Psoas muscle (tissue), 8 donors: ENCODE measurements around the gene ATP9B. TPM values are rescaled to one million over a fixed set of nuclear protein-coding genes. Genes with fewer than 3 reads are reported as not detected.
A peak's percentile ranks its signal among the peaks of the same experiment; 100 is the strongest.
"Not testable (repeated sequence)": the region's sequence is repeated elsewhere in the genome, so short reads cannot be mapped to it uniquely, and the experiment has no call there.

ENCODE experiments used
- ATAC-seq, 4 donors: fragments of 200-7000 bp; cut with Tn5 transposase; one replicate each; pipeline ENCODE4 v1.9.1; 2020; ENCODE audit warnings: moderate library complexity in 3 of 4, mild to moderate bottlenecking in 2 of 4
- DNase-seq, 2 donors: peaks; one replicate each; pipeline ENCODE4 v3.0.0-alpha.2; 2020
- H3K27ac ChIP-seq: fragments of 200-600 bp; one replicate; pipeline ENCODE4 v1.8.0; 2022
- H3K27me3 ChIP-seq, 3 donors: fragments of 200-600 bp in 1 of 3; one replicate each; pipeline versions ENCODE4 v1.6.1 to v1.8.0; 2013 to 2022; ENCODE audit warnings: low read length in 2 of 3, mild to moderate bottlenecking in 2 of 3, moderate library complexity in 1 of 3; ENCODE audit not compliant: insufficient read depth in 3 of 3
- H3K36me3 ChIP-seq, 2 donors: fragments of 200-600 bp in 1 of 2; one replicate each; pipeline versions ENCODE4 v1.6.1 to v1.8.0; 2013 to 2022; ENCODE audit warnings: low read depth in 1 of 2, mild to moderate bottlenecking in 1 of 2, moderate library complexity in 1 of 2; ENCODE audit not compliant: insufficient read depth in 1 of 2
- H3K4me1 ChIP-seq: fragments of 200-600 bp; one replicate; pipeline ENCODE4 v1.8.0; 2022
- H3K4me3 ChIP-seq: fragments of 200-600 bp; one replicate; pipeline ENCODE4 v1.8.0; 2022; ENCODE audit warnings: mild to moderate bottlenecking
- H3K9me3 ChIP-seq: fragments of 200-600 bp; one replicate; pipeline ENCODE4 v1.8.0; 2022
- CTCF ChIP-seq: fragments of 200-600 bp; IDR thresholded peaks from one replicate; pipeline ENCODE4 v1.8.0; 2022; ENCODE audit warnings: antibody characterized with exemption
- whole genome bisulfite sequencing, 3 donors: extraction: QIAGEN DNeasy Blood & Tissue Kit; methylation state at CpG; one replicate each; pipeline versions ENCODE4 v1.1.6 to v1.1.7; 2013; 5-methylcytosine and 5-hydroxymethylcytosine counted together
- intact Hi-C, 2 donors: fragments of 100-400 bp; cut with DNase I; formaldehyde crosslinking; loops; one replicate each; pipeline versions ENCODE4 v1.11.0 to v1.14.2; 2022
- polyA plus RNA-seq, 3 donors: library from polyadenylated mRNA; stranded (reverse); fragments of 200-250 nt; gene quantifications; one replicate each; pipeline ENCODE4 v1.2.3, GENCODE V29; 2013
- total RNA-seq, 4 donors: library from RNA; stranded (reverse); fragmentation: NEBNext Ultra II Directional in 2 of 4; extraction: Animal tissue kit (Norgen Biotek cat#: 25700) in 2 of 4; gene quantifications; one replicate each; pipeline versions ENCODE4 v1.2.1 to v1.2.4, GENCODE V29; 2021 to 2023
- donor health status: healthy with polysubstance abuse.
- donor health status: DM: no; HTN: no; CAD: no; lungs with moderate emphysema.
- donor health status: Bipolar disorder and iron deficiency.
- donor health status: healthy.
- donor health status: DM: yes; HTN: yes; CAD: no.
- donor health status: DM: no; HTN: no; CAD: no.
- donor health status: DM: no; HTN: no; CAD: no.
- donor health status: DM: yes; HTN: yes; CAD: no.

ATP9B gene
- total and polyA plus RNA-seq, 7 donors, result 5.0 to 22.1 (median 9.8) TPM

- no peak for ATAC-seq
- H3K9me3 ChIP-seq, result no peaks in the 10 kb centered on the region
- H3K4me3 ChIP-seq, result no peak overlapping the region
- TF ChIP-seq CTCF, result no peak
- no peak for DNase-seq
- H3K27me3 ChIP-seq, result no peaks in the 10 kb centered on the region
- no peak overlapping the region for H3K27ac ChIP-seq
- intact Hi-C loops, result no loop called here
- H3K4me1 ChIP-seq, result peaks cover 24% of the 10 kb centered on the region
- no peaks in the 10 kb centered on the region for H3K36me3 ChIP-seq
- 90 to 96% (median 93%) methylated on average over 3 of the region's 3 CpGs for WGBS, 3 donors
Observed at GRCh38 chr18:79071503-79072210, 2.5 kb downstream of the ATP9B start.

- H3K4me3 ChIP-seq, H3K27ac ChIP-seq, intact Hi-C loops, ATAC-seq, H3K27me3 ChIP-seq, H3K36me3 ChIP-seq, H3K9me3 ChIP-seq: not testable (repeated sequence)
- DNase-seq, result peak in 1 of 2 donors; percentile 47
- H3K4me1 ChIP-seq, result peaks cover 32% of the 10 kb centered on the region
- WGBS, 3 donors, result 97 to 98% (median 98%) methylated on average over 23 to 27 of the region's 27 CpGs
Observed at GRCh38 chr18:79072655-79073054, 3.5 kb downstream of the ATP9B start.

- 52 to 79% (median 73%) methylated on average over 1 of the region's 1 CpG for WGBS, 3 donors
- ATAC-seq, result no peak
- TF ChIP-seq CTCF, result no peak
Observed at GRCh38 chr18:79077181-79077580, 8.0 kb downstream of the ATP9B start.

GRCh38 chr18:79078791-79079190 is 9.6 kb downstream of the ATP9B start:
- ATAC-seq, DNase-seq, H3K27me3 ChIP-seq, H3K4me3 ChIP-seq, intact Hi-C loops, H3K27ac ChIP-seq, H3K9me3 ChIP-seq: not testable (repeated sequence)
- H3K36me3 ChIP-seq, result peaks cover 0 to 10% of the 10 kb centered on the region in 2 donors
- H3K4me1 ChIP-seq, result peaks cover 15% of the 10 kb centered on the region
- WGBS, 3 donors, result 98 to 100% (median 99%) methylated on average over 5 of the region's 5 CpGs

More at GRCh38 chr18:79077181-79077580, 8.0 kb downstream of the ATP9B start:
- intact Hi-C loops, result no loop called here
- DNase-seq, result no peak
- Histone ChIP-seq H3K27ac (no peak overlapping the region), H3K9me3 (no peaks in the 10 kb centered on the region), H3K4me1 (peaks cover 15% of the 10 kb centered on the region), H3K27me3 (no peaks in the 10 kb centered on the region), H3K4me3 (no peak overlapping the region), H3K36me3 (peaks cover 0 to 10% of the 10 kb centered on the region in 2 donors)

GRCh38 chr18:79092874-79093273 is 23.7 kb downstream of the ATP9B start:
- Histone ChIP-seq H3K9me3 (peaks cover 9% of the 10 kb centered on the region), H3K4me3 (no peak overlapping the region), H3K36me3 (no peaks in the 10 kb centered on the region), H3K27ac (no peak overlapping the region), H3K27me3 (no peaks in the 10 kb centered on the region), H3K4me1 (peaks cover 17% of the 10 kb centered on the region)
- intact Hi-C loops, result no loop called here
- 73 to 78% (median 77%) methylated on average over 3 of the region's 3 CpGs for WGBS, 3 donors
- no peak for TF ChIP-seq CTCF
- no peak for ATAC-seq
- DNase-seq, result no peak
